Spleen (tissue), 11 donors: ENCODE measurements around the gene PTPRG. TPM values are rescaled to one million over a fixed set of nuclear protein-coding genes. Genes with fewer than 3 reads are reported as not detected.
"Not testable (repeated sequence)": the region's sequence is repeated elsewhere in the genome, so short reads cannot be mapped to it uniquely, and the experiment has no call there.

Experiments used
- DNase-seq: peaks from one replicate; pipeline ENCODE4 v3.0.0-alpha.2; 2020
- H3K27ac ChIP-seq, 8 donors: fragments of 200-600 bp; sonication (generic) in 7 of 8; 1 replicate in 4 of 8; 2 replicates in 4 of 8; pipeline versions ENCODE4 v1.5.0 to v1.8.0; 2016 to 2021; ENCODE audit warnings: inconsistent platforms in 4 of 8, mild to moderate bottlenecking in 4 of 8, moderate library complexity in 1 of 8
- H3K27me3 ChIP-seq, 7 donors: fragments of 200-600 bp; sonication (generic) in 6 of 7; replicated peaks in 1 of 7; 1 replicate in 4 of 7; 2 replicates in 3 of 7; pipeline versions ENCODE4 v1.5.0 to v1.8.0; 2016 to 2021; ENCODE audit warnings: inconsistent platforms in 3 of 7, mild to moderate bottlenecking in 1 of 7
- H3K36me3 ChIP-seq, 6 donors: fragments of 200-600 bp; sonication (generic) in 5 of 6; 1 replicate in 4 of 6; 2 replicates in 2 of 6; pipeline versions ENCODE4 v1.5.0 to v1.8.0; 2016 to 2021; ENCODE audit warnings: inconsistent platforms in 2 of 6
- H3K4me1 ChIP-seq, 6 donors: fragments of 200-600 bp; sonication (generic) in 5 of 6; 1 replicate in 3 of 6; 2 replicates in 3 of 6; pipeline versions ENCODE4 v1.5.0 to v1.8.0; 2016 to 2021; ENCODE audit warnings: inconsistent platforms in 3 of 6
- H3K4me3 ChIP-seq, 8 donors: fragments of 200-600 bp; sonication (generic) in 7 of 8; 1 replicate in 4 of 8; 2 replicates in 4 of 8; pipeline versions ENCODE4 v1.5.0 to v1.8.0; 2016 to 2021; ENCODE audit warnings: inconsistent platforms in 4 of 8, mild to moderate bottlenecking in 4 of 8, moderate library complexity in 2 of 8
- H3K9me3 ChIP-seq, 8 donors: fragments of 200-600 bp; sonication (generic) in 7 of 8; 1 replicate in 4 of 8; 2 replicates in 4 of 8; pipeline versions ENCODE4 v1.5.0 to v1.8.0; 2016 to 2021; ENCODE audit warnings: inconsistent platforms in 4 of 8
- POLR2A ChIP-seq, 3 donors: fragments of 450-650 bp; IDR thresholded peaks; one replicate each; pipeline ENCODE4 v1.5.1; 2017; ENCODE audit warnings: antibody characterized with exemption in 3 of 3, mild to moderate bottlenecking in 1 of 3
- POLR2AphosphoS5 ChIP-seq, 3 donors: sonication (generic); formaldehyde crosslinking; IDR thresholded peaks; one replicate each; pipeline ENCODE4 v1.5.1; 2017; ENCODE audit warnings: antibody characterized with exemption in 3 of 3
- WGBS, 5 donors: extraction: QIAGEN DNeasy Blood & Tissue Kit in 3 of 5; methylation state at CpG; one replicate each; pipeline versions ENCODE4 v1.1.5 to v1.1.7; 2013 to 2018; 5-methylcytosine and 5-hydroxymethylcytosine counted together
- intact Hi-C: fragments of 100-400 bp; cut with DNase I; formaldehyde crosslinking; loops from one replicate; pipeline ENCODE4 v1.15.0; 2023; ENCODE audit warnings: low total_unique reads
- polyA plus RNA-seq, 3 donors: library from polyadenylated mRNA; stranded (reverse); fragments of 200-250 nt; gene quantifications; one replicate each; pipeline ENCODE4 v1.2.1, GENCODE V29; 2013
- total RNA-seq, 7 donors: library from RNA; depleted of rRNA in 3 of 7; stranded (reverse); fragments of >200 nt in 3 of 7; fragmentation: NEBNext Ultra II Directional in 4 of 7; extraction: Animal tissue kit (Norgen Biotek cat#: 25700) in 4 of 7; gene quantifications; one replicate each; pipeline versions ENCODE4 v1.1.0 to v1.2.1, GENCODE V29; 2016 to 2021
- TF ChIP-seq, protein P1 (sequence below), 11 experiments: fragments of 200-600 bp in 7 of 11; fragments of 450-650 bp in 4 of 11; sonication (generic) in 4 of 11; IDR thresholded peaks in 8 of 11; conservative IDR thresholded peaks in 3 of 11; 1 replicate in 7 of 11; 2 replicates in 4 of 11; pipeline versions ENCODE4 v1.4.0 to v1.8.0; 2016 to 2021; ENCODE audit warnings: antibody characterized with exemption in 11 of 11, inconsistent platforms in 4 of 11, mild to moderate bottlenecking in 1 of 11
- donor health status: healthy with polysubstance abuse.
- donor health status: DM: no; HTN: no; CAD: no; lungs with moderate emphysema.
- donor health status: DM: no; HTN: no; CAD: no.
- donor health status: Bipolar disorder and iron deficiency.
- donor health status: healthy.
- donor health status: DM: no; HTN: no; CAD: no.
- donor health status: DM: yes; HTN: yes; CAD: no.

Gene PTPRG
- total and polyA plus RNA-seq, 10 donors, result 0.89 to 77.0 (median 34.5) TPM

DNA sequence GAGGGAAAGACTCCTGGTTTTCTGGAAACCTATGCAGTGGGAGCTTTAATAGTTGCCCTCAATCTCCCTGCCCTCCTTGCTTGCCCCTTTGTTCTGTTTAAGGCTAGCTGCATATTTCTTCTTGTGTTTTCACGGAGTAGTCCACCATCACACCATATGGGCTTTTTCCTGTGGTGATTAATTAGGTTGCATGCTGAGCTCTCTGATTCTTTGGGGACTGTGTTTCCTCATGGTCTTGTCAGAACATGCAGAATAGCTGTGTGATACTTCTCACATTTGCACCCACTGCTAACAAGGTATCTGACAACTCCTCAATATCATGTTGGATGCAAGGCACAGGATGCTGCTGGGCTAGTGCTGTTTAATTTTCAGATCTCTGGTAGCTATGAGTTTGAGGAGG is 139.6 kb downstream of the PTPRG start:
- Histone ChIP-seq H3K36me3 (no peaks in the 10 kb centered on the region), H3K4me1 (no peaks in the 10 kb centered on the region), H3K27me3 (no peaks in the 10 kb centered on the region), H3K27ac (no peak overlapping the region), H3K4me3 (no peak overlapping the region), H3K9me3 (no peaks in the 10 kb centered on the region)
- TF ChIP-seq POLR2A (IDR thresholded peaks at IDR 0.05) (no peak), POLR2AphosphoS5 (IDR thresholded peaks at IDR 0.05) (no peak)
- TF ChIP-seq, protein P1, sequence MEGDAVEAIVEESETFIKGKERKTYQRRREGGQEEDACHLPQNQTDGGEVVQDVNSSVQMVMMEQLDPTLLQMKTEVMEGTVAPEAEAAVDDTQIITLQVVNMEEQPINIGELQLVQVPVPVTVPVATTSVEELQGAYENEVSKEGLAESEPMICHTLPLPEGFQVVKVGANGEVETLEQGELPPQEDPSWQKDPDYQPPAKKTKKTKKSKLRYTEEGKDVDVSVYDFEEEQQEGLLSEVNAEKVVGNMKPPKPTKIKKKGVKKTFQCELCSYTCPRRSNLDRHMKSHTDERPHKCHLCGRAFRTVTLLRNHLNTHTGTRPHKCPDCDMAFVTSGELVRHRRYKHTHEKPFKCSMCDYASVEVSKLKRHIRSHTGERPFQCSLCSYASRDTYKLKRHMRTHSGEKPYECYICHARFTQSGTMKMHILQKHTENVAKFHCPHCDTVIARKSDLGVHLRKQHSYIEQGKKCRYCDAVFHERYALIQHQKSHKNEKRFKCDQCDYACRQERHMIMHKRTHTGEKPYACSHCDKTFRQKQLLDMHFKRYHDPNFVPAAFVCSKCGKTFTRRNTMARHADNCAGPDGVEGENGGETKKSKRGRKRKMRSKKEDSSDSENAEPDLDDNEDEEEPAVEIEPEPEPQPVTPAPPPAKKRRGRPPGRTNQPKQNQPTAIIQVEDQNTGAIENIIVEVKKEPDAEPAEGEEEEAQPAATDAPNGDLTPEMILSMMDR (IDR thresholded peaks at IDR 0.05 in 8 of 11, conservative IDR thresholded peaks at IDR 0.05 in 3 of 11), result no peak
- 43 to 70% (median 52%) methylated on average over 1 of the region's 1 CpG for WGBS, 5 donors
- intact Hi-C loops, result no loop called here
- no peak for DNase-seq

DNA sequence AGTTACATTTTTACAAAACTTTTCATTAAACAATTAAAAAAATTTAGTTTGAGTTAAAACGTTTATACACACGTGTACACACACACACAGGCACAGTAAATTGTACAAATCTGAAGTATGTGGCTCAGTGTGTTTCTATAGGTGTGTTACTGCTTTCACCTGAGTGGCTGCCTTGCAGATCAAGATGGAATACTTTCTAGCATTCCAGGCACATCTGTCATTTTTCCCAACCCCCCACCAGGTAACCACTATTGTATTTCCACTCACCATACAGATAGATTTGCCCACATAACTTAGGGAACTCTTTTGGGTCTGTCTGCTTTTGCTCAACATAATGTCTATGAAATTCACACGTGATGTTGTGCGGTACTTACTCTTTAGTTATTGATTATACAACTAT is 141.1 kb downstream of the PTPRG start:
- intact Hi-C loops, result no loop called here
- Histone ChIP-seq H3K36me3 (no peaks in the 10 kb centered on the region), H3K4me1 (no peaks in the 10 kb centered on the region), H3K9me3 (peaks cover 0 to 1% (median 0%) of the 10 kb centered on the region in 8 donors), H3K4me3 (no peak overlapping the region), H3K27ac (no peak overlapping the region), H3K27me3 (no peaks in the 10 kb centered on the region)
- DNase-seq, result no peak
- TF ChIP-seq POLR2AphosphoS5 (IDR thresholded peaks at IDR 0.05), result no peak
- TF ChIP-seq, protein P1 (IDR thresholded peaks at IDR 0.05 in 8 of 11, conservative IDR thresholded peaks at IDR 0.05 in 3 of 11), result no peak
- TF ChIP-seq POLR2A (IDR thresholded peaks at IDR 0.05), result no peak
- 77 to 88% (median 80%) methylated on average over 4 of the region's 4 CpGs for WGBS, 5 donors

DNA sequence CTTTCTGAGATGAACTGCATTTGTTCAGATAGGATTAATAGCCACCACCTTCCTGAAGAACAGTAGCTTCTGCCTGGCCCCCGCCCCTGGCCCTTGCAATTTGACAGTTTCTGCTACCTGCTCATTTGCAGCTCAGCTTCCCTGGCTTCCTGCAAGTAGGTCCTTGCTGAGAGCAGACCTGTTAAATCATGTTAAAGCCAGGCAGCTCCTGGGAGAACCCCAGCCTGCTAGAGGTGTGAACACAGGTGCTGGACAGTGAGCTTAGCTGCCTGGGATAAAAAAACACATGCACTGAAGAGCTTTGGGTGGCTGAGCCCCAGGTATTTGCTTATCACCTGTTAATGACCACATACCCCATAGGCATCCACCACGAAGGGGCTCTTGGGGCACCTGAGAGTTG is 143.4 kb downstream of the PTPRG start:
- no peaks in the 10 kb centered on the region for H3K36me3 ChIP-seq
- no peak overlapping the region for H3K4me3 ChIP-seq
- WGBS, 5 donors, result 63 to 76% (median 75%) methylated on average over 2 of the region's 2 CpGs
- H3K27ac ChIP-seq, result no peak overlapping the region
- H3K27me3 ChIP-seq, result no peaks in the 10 kb centered on the region
- no peak for DNase-seq
- TF ChIP-seq, protein P1 (IDR thresholded peaks at IDR 0.05 in 8 of 11, conservative IDR thresholded peaks at IDR 0.05 in 3 of 11), result no peak
- TF ChIP-seq POLR2AphosphoS5 (IDR thresholded peaks at IDR 0.05) (no peak), POLR2A (IDR thresholded peaks at IDR 0.05) (no peak)
- intact Hi-C loops, result no loop called here
- H3K9me3 ChIP-seq, result peaks cover 0 to 5% (median 0%) of the 10 kb centered on the region in 8 donors
- H3K4me1 ChIP-seq, result no peaks in the 10 kb centered on the region

GRCh38 chr3:61707492-61707891 is 146.1 kb downstream of the PTPRG start:
- TF ChIP-seq POLR2A (IDR thresholded peaks at IDR 0.05), result no peak
- no peak for TF ChIP-seq POLR2AphosphoS5 (IDR thresholded peaks at IDR 0.05)
- TF ChIP-seq, protein P1 (IDR thresholded peaks at IDR 0.05 in 8 of 11, conservative IDR thresholded peaks at IDR 0.05 in 3 of 11), result no peak
- Histone ChIP-seq H3K27me3 (no peaks in the 10 kb centered on the region), H3K9me3 (peaks cover 0 to 14% (median 4%) of the 10 kb centered on the region in 8 donors), H3K4me1 (no peaks in the 10 kb centered on the region), H3K27ac (no peak overlapping the region), H3K4me3 (no peak overlapping the region), H3K36me3 (no peaks in the 10 kb centered on the region)
- 92 to 100% (median 95%) methylated on average over 1 of the region's 1 CpG for whole genome bisulfite sequencing, 5 donors
- intact Hi-C loops, result no loop called here
- no peak for DNase-seq

DNA sequence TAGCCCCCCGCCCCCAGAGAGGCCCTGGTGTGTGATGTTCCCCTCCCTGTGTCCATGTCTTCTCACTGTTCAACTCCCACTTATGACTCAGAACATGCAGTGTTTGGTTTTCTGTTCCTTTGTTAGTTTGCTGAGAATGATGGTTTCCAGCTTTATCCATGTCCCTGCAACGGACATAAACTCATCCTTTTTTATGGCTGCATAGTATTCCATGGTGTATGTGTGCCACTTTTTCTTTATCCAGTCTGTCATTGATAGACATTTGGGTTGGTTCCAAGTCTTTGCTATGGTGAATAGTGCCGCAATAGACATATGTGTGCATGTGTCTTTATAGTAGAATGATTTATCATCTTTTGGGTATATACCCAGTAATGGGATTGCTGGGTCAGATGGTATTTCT is 149.5 kb downstream of the PTPRG start:
- intact Hi-C loops, H3K27me3 ChIP-seq, H3K27ac ChIP-seq, H3K4me3 ChIP-seq, DNase-seq, H3K36me3 ChIP-seq, H3K4me1 ChIP-seq: not testable (repeated sequence)
- 80 to 97% (median 88%) methylated on average over 3 of the region's 3 CpGs for WGBS, 5 donors
- peaks cover 0 to 14% (median 4%) of the 10 kb centered on the region in 8 donors for H3K9me3 ChIP-seq
